ENCODE measurements around the gene NPTXR.

GRCh38 chr22:38788021-38788816 is 55.6 kb downstream of the NPTXR start:
- TF ChIP-seq POLR2AphosphoS5 (IDR thresholded peaks at IDR 0.05; ENCODE audit: low read depth, low read length) (no peak), TAF1 (IDR thresholded peaks at IDR 0.05; ENCODE audit: borderline replicate concordance, insufficient read depth, low read length) (no peak), REST (IDR thresholded peaks at IDR 0.05; ENCODE audit: insufficient read depth in 1 of 2, low read depth in 2 of 2, low read length in 2 of 2) (no peak)

Measured in PFSK-1 (cell line).